ENCODE results near the gene SLCO2B1. TPM values are rescaled to one million over a fixed set of nuclear protein-coding genes. Genes with fewer than 3 reads are reported as not detected.
A peak's percentile ranks its signal among the peaks of the same experiment; 100 is the strongest.

The SLCO2B1 gene
- total RNA-seq, 4 donors from 2014 or later = 44.6 to 297 (median 208) TPM

- Histone ChIP-seq H3K9me3 (no peaks in the 10 kb centered on the region), H3K27me3 (no peaks in the 10 kb centered on the region), H3K36me3 (peaks cover 0 to 40% (median 0%) of the 10 kb centered on the region in 3 donors), H3K4me3 (no peak overlapping the region), H3K27ac (no peak overlapping the region), H3K4me1 (peaks cover 0 to 21% (median 0%) of the 10 kb centered on the region in 4 donors)
- no peak for DNase-seq
- TF ChIP-seq POLR2A (IDR thresholded peaks at IDR 0.05) (no peak), CTCF (IDR thresholded peaks at IDR 0.05) (no peak)
Measured at GRCh38 chr11:75186999-75187398, 36.1 kb downstream of the SLCO2B1 start.

GRCh38 chr11:75188671-75189070 is 37.8 kb downstream of the SLCO2B1 start:
- Histone ChIP-seq H3K4me3 (no peak overlapping the region), H3K27ac (peak overlapping the region in 1 of 4 donors; percentile 5), H3K27me3 (no peaks in the 10 kb centered on the region), H3K9me3 (no peaks in the 10 kb centered on the region), H3K36me3 (peaks cover 0 to 49% (median 0%) of the 10 kb centered on the region in 3 donors), H3K4me1 (peaks cover 0 to 20% (median 0%) of the 10 kb centered on the region in 4 donors)
- TF ChIP-seq POLR2A (IDR thresholded peaks at IDR 0.05) = no peak
- no peak for TF ChIP-seq CTCF (IDR thresholded peaks at IDR 0.05)
- DNase-seq = no peak

- Histone ChIP-seq H3K36me3 (peaks cover 0 to 50% (median 0%) of the 10 kb centered on the region in 3 donors), H3K27ac (peak overlapping the region in 1 of 4 donors; percentile 35), H3K4me1 (peaks cover 0 to 20% (median 0%) of the 10 kb centered on the region in 4 donors), H3K9me3 (no peaks in the 10 kb centered on the region), H3K4me3 (no peak overlapping the region), H3K27me3 (no peaks in the 10 kb centered on the region)
- DNase-seq = no peak
- TF ChIP-seq CTCF (IDR thresholded peaks at IDR 0.05) = no peak
- no peak for TF ChIP-seq POLR2A (IDR thresholded peaks at IDR 0.05)
Measured at GRCh38 chr11:75189108-75189507, 38.2 kb downstream of the SLCO2B1 start.

GRCh38 chr11:75189911-75190310 is 39.0 kb downstream of the SLCO2B1 start:
- no peak for TF ChIP-seq CTCF (IDR thresholded peaks at IDR 0.05)
- TF ChIP-seq POLR2A (IDR thresholded peaks at IDR 0.05) = no peak
- Histone ChIP-seq H3K4me3 (no peak overlapping the region), H3K4me1 (peaks cover 0 to 28% (median 0%) of the 10 kb centered on the region in 4 donors), H3K27ac (peak overlapping the region in 3 of 4 donors; percentile 22 to 35 (median 25)), H3K9me3 (no peaks in the 10 kb centered on the region), H3K27me3 (no peaks in the 10 kb centered on the region), H3K36me3 (peaks cover 0 to 44% (median 0%) of the 10 kb centered on the region in 3 donors)
- DNase-seq = no peak

- no peak for DNase-seq
Measured at GRCh38 chr11:75190652-75191329, 39.9 kb downstream of the SLCO2B1 start.

More at GRCh38 chr11:75190652-75191329, 39.9 kb downstream of the SLCO2B1 start:
- H3K27me3 ChIP-seq = no peaks in the 10 kb centered on the region
- no peak overlapping the region for H3K4me3 ChIP-seq
- no peaks in the 10 kb centered on the region for H3K9me3 ChIP-seq
- peaks cover 0 to 48% (median 0%) of the 10 kb centered on the region in 3 donors for H3K36me3 ChIP-seq
- H3K4me1 ChIP-seq = peaks cover 0 to 37% (median 0%) of the 10 kb centered on the region in 4 donors
- peak overlapping the region in 2 of 4 donors; percentile 32 to 35 for H3K27ac ChIP-seq
- TF ChIP-seq CTCF (IDR thresholded peaks at IDR 0.05) (no peak), POLR2A (IDR thresholded peaks at IDR 0.05) (no peak)

Data from Peyer's patch (tissue), 4 donors.